Activated CD4-positive, alpha-beta T cell treated with anti-CD3 and anti-CD28 coated beads for 36 hours (primary cell): Measurements from ENCODE around the gene TMEM186. TPM values are rescaled to one million over a fixed set of nuclear protein-coding genes. Genes with fewer than 3 reads are reported as not detected.
"Not testable (repeated sequence)": the region's sequence is repeated elsewhere in the genome, so short reads cannot be mapped to it uniquely, and the experiment has no call there.

Experiments
- ATAC-seq: fragments of 200-7000 bp; cut with Tn5 transposase; one replicate; pipeline ENCODE4 v1.10.0; 2021; ENCODE audit warnings: mild to moderate bottlenecking, moderate library complexity
- CTCF ChIA-PET: fragments of 350-600 bp; sonication (Branson Sonifier 250); formaldehyde crosslinking; loops from one replicate; lab custom pipeline; 2021; ENCODE audit warnings: antibody characterized with exemption; lab: Charles Lee
- POLR2A ChIA-PET: fragments of 350-600 bp; sonication (Branson Sonifier 250); formaldehyde crosslinking; loops from one replicate; lab custom pipeline; 2021; ENCODE audit warnings: antibody characterized with exemption, inconsistent platforms; lab: Charles Lee
- DNase-seq: peaks from one replicate; pipeline ENCODE4 v3.0.0-alpha.2; 2020
- H3K27ac Mint-ChIP-seq: one replicate; pipeline ENCODE4 v1.8.0; 2021; ENCODE audit warnings: mixed read lengths
- H3K27me3 Mint-ChIP-seq: one replicate; pipeline ENCODE4 v1.8.0; 2021; ENCODE audit warnings: mixed read lengths
- H3K36me3 Mint-ChIP-seq: one replicate; pipeline ENCODE4 v1.8.0; 2021; ENCODE audit warnings: low read depth, mixed read lengths
- H3K4me1 Mint-ChIP-seq: one replicate; pipeline ENCODE4 v1.8.0; 2021; ENCODE audit warnings: mixed read lengths
- H3K4me3 Mint-ChIP-seq: one replicate; pipeline ENCODE4 v1.8.0; 2021; ENCODE audit warnings: mild to moderate bottlenecking, moderate library complexity, mixed read lengths
- H3K9me3 Mint-ChIP-seq: one replicate; pipeline ENCODE4 v1.8.0; 2021; ENCODE audit warnings: low read depth, mixed read lengths
- intact Hi-C, 2 experiments: fragments of 100-400 bp; cut with DNase I in 1 of 2; cut with micrococcal nuclease in 1 of 2; formaldehyde crosslinking; loops; one replicate each; pipeline versions ENCODE4 v1.14.2 to v1.15.1; 2022 to 2024; cut with DNase I, micrococcal nuclease
- total RNA-seq, 2 experiments: library from RNA; stranded (reverse); gene quantifications; one replicate each; pipeline ENCODE4 v1.2.3, GENCODE V29; 2021

Gene TMEM186
- total RNA-seq, 2 experiments from 2014 or later, result 9.4 to 14.5 TPM

GRCh38 chr16:8808009-8808408 is 10.6 kb upstream of the TMEM186 start:
- Mint-ChIP-seq H3K27ac (no peak overlapping the region), H3K27me3 (no peaks in the 10 kb centered on the region), H3K36me3 (peaks cover 69% of the 10 kb centered on the region), H3K9me3 (no peaks in the 10 kb centered on the region), H3K4me1 (peaks cover 2% of the 10 kb centered on the region), H3K4me3 (no peak overlapping the region)
- POLR2A ChIA-PET, result no interaction called here
- no peak for DNase-seq
- intact Hi-C loops, result no loop called here
- CTCF ChIA-PET, result no interaction called here
- ATAC-seq, result no peak

DNA sequence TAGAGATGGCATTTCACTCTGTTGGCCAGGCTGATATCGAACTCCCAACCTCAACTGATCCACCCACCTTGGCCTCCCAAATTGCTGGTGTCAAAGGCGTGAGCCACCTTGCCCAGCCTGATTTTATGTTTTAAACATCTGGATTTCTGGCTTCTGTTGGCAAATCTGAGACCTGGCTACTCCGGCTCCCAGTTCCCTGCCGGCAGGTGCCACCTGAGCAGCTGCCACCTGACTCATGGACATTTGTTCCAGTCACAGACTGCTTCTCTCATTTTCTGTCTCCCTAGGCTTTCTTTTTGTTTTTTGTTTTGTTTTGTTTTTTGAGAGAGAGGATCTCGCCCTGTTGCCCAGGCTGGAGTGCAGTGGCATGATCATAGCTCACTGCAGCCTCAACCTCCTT is 9.8 kb upstream of the TMEM186 start:
- Mint-ChIP-seq H3K27ac (no peak overlapping the region), H3K27me3 (no peaks in the 10 kb centered on the region), H3K4me3 (no peak overlapping the region), H3K9me3 (no peaks in the 10 kb centered on the region), H3K4me1 (no peaks in the 10 kb centered on the region), H3K36me3 (peaks cover 65% of the 10 kb centered on the region)
- POLR2A ChIA-PET, result no interaction called here
- ATAC-seq, result no peak
- no peak for DNase-seq
- CTCF ChIA-PET, result no interaction called here
- intact Hi-C loops, result no loop called here

DNA sequence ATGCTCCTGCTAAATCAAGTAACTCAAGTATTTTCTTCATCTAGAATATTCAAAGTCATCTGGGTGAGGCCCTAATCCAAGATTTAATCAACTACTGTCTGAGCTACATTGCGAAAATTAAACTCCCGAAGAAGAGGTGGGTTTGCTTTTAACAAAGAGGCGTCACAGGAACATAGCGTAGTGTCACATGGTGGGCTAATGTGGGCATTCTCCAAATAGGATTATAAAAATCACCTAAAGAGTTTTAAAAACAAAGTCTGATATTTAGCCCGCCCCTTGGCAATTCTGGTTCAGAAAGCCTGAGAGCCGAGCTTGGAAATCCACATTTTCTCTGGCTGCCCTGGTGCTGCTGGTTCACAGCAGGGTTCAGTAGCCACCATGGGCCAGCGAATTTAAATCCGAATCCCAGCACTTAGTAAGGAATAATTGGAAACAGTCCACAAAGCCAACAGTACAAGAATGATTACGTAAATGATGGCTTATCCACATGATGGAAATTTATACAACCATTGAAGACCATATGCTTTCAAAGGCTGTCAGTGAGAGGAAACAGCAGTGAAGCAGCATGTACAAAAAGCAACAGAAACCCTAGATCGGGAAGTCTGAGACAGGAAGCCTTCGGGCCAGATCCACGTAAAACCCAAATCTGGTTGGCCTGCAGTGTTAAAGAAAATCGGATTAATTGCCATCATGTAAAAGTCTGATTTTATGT is 9.0 kb upstream of the TMEM186 start:
- no peak for ATAC-seq
- Mint-ChIP-seq H3K27me3 (no peaks in the 10 kb centered on the region), H3K4me1 (no peaks in the 10 kb centered on the region), H3K27ac (no peak overlapping the region), H3K4me3 (no peak overlapping the region), H3K36me3 (peaks cover 68% of the 10 kb centered on the region), H3K9me3 (no peaks in the 10 kb centered on the region)
- intact Hi-C loops, result no loop called here
- no peak for DNase-seq
- CTCF ChIA-PET, result interaction anchor here (0.7 kb wide), 1 partner anchor 16 kb away, joined by 3 read pairs; no protein-coding TSS in a partner anchor
- POLR2A ChIA-PET, result interaction anchor here (1.0 kb wide), 1 partner anchor 11 kb away, joined by 4 read pairs; no protein-coding TSS in a partner anchor

DNA sequence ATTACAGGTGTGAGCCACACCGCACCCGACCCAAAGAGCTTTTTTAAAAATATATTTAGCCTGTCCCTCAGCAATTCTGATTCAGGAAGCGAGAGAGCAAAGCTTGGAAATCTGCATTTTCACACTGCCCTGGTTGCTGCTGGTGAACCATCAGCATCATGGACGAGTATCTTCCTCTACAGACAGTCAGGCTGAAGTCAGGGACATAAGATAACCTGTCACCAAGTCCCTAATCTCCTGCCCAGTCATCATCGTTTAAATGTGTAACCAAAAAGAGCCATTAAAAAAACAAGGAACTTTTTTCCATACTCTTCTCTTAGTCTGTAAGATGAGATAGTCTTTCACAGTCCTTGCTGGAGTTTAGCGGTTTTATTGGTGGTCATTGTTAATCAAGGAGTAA is 6.9 kb upstream of the TMEM186 start:
- Mint-ChIP-seq H3K27me3 (no peaks in the 10 kb centered on the region), H3K4me1 (peaks cover 7% of the 10 kb centered on the region), H3K27ac (peak overlapping the region; percentile 31), H3K9me3 (no peaks in the 10 kb centered on the region), H3K4me3 (no peak overlapping the region), H3K36me3 (peaks cover 58% of the 10 kb centered on the region)
- DNase-seq (no peak), ATAC-seq (no peak)
- ChIA-PET CTCF (interaction anchor here (0.7 kb wide), 1 partner anchor 10 kb away, joined by 3 read pairs; no protein-coding TSS in a partner anchor), POLR2A (no interaction called here)
- intact Hi-C loops, result no loop called here

GRCh38 chr16:8803733-8804132 is 6.3 kb upstream of the TMEM186 start:
- POLR2A ChIA-PET, H3K27ac Mint-ChIP-seq, intact Hi-C loops, ATAC-seq, H3K27me3 Mint-ChIP-seq, H3K9me3 Mint-ChIP-seq, H3K4me3 Mint-ChIP-seq, DNase-seq: not testable (repeated sequence)
- peaks cover 56% of the 10 kb centered on the region for H3K36me3 Mint-ChIP-seq
- H3K4me1 Mint-ChIP-seq, result peaks cover 12% of the 10 kb centered on the region
- CTCF ChIA-PET, result interaction anchor here (0.7 kb wide), 1 partner anchor 9 kb away, joined by 3 read pairs; no protein-coding TSS in a partner anchor

DNA sequence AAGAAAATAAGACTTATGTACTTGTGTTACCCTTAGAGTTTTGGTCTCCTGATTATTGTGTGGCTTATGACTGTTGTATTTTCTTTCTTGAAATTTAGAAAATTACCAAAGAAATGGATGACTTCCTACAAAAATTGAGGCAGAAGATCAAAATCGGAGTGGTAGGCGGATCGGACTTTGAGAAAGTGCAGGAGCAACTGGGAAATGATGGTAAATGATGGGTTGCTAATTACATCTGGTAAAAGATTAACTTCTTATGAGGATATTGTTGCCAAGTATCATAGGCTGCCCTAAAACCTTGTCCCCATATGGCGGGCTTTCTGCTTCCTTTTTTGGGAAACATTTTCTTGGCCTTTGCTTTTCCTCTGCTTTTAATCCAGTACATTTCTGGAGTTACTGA is 4.3 kb upstream of the TMEM186 start:
- no peak overlapping the region for H3K27ac Mint-ChIP-seq
- ChIA-PET CTCF (interaction anchor here (1.1 kb wide), 2 partner anchors 8 to 49 kb away, joined by 3 to 4 read pairs; no protein-coding TSS in a partner anchor), POLR2A (interaction anchor here (0.6 kb wide), 1 partner anchor 67 kb away, joined by 5 read pairs; the partner anchor contains the start of gene CARHSP1)
- H3K9me3 Mint-ChIP-seq, result no peaks in the 10 kb centered on the region
- no peak overlapping the region for H3K4me3 Mint-ChIP-seq
- H3K4me1 Mint-ChIP-seq, result peaks cover 18% of the 10 kb centered on the region
- peaks cover 49% of the 10 kb centered on the region for H3K36me3 Mint-ChIP-seq
- H3K27me3 Mint-ChIP-seq, result no peaks in the 10 kb centered on the region
- DNase-seq (no peak), ATAC-seq (no peak)
- intact Hi-C loops, result no loop called here

GRCh38 chr16:8798535-8799157 is 1.2 kb upstream of the TMEM186 start:
- Mint-ChIP-seq H3K27me3 (no peaks in the 10 kb centered on the region), H3K9me3 (no peaks in the 10 kb centered on the region), H3K4me3 (peak overlapping the region; percentile 91), H3K27ac (peak overlapping the region; percentile 92), H3K4me1 (peaks cover 34% of the 10 kb centered on the region), H3K36me3 (peaks cover 39% of the 10 kb centered on the region)
- CTCF ChIA-PET, result interaction anchor here (1.1 kb wide), 1 partner anchor 12 kb away, joined by 3 read pairs; no protein-coding TSS in a partner anchor
- ATAC-seq, result no peak
- DNase-seq, result no peak
- POLR2A ChIA-PET, result interaction anchor here (0.8 kb wide), 1 partner anchor 144 kb away, joined by 3 read pairs; no protein-coding TSS in a partner anchor
- intact Hi-C loops, result loop anchor here (2.0 to 5.0 kb wide), 4 partner anchors 141 to 1944 kb away; partner anchors contain the start of genes HAPSTR1 (in 1 of the 2) and NUBP1 (in 1 of the 2)

DNA sequence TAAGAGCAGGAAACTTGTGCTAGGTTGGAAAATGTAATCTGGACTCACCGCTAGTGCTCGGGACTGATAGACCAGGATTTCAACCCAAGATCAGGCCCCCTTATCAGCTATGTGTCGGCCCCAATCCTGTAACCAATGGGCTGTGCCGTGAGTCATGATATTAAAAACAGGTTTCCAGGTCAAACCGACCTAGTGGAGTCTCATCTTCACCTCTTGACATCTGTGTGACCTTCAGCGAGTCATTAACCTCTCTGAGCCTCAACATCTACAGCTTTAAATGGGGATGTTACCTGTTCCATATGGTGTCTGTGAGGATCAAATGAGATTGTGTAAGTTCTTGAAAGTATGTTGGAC is 712 bp upstream of the TMEM186 start:
- Mint-ChIP-seq H3K27me3 (no peaks in the 10 kb centered on the region), H3K4me3 (peak overlapping the region; percentile 91), H3K27ac (peak overlapping the region; percentile 92), H3K4me1 (peaks cover 34% of the 10 kb centered on the region), H3K9me3 (no peaks in the 10 kb centered on the region), H3K36me3 (peaks cover 37% of the 10 kb centered on the region)
- ATAC-seq (peak; percentile 16), DNase-seq (no peak)
- ChIA-PET POLR2A (interaction anchor here (0.8 kb wide), 1 partner anchor 143 kb away, joined by 3 read pairs; no protein-coding TSS in a partner anchor), CTCF (interaction anchor here (0.8 to 1.1 kb wide), 2 partner anchors 12 to 138 kb away, joined by 3 read pairs; no protein-coding TSS in a partner anchor)
- intact Hi-C loops, result loop anchor here (2.0 to 5.0 kb wide), 4 partner anchors 141 to 1944 kb away; partner anchors contain the start of genes HAPSTR1 (in 1 of the 2) and NUBP1 (in 1 of the 2)

DNA sequence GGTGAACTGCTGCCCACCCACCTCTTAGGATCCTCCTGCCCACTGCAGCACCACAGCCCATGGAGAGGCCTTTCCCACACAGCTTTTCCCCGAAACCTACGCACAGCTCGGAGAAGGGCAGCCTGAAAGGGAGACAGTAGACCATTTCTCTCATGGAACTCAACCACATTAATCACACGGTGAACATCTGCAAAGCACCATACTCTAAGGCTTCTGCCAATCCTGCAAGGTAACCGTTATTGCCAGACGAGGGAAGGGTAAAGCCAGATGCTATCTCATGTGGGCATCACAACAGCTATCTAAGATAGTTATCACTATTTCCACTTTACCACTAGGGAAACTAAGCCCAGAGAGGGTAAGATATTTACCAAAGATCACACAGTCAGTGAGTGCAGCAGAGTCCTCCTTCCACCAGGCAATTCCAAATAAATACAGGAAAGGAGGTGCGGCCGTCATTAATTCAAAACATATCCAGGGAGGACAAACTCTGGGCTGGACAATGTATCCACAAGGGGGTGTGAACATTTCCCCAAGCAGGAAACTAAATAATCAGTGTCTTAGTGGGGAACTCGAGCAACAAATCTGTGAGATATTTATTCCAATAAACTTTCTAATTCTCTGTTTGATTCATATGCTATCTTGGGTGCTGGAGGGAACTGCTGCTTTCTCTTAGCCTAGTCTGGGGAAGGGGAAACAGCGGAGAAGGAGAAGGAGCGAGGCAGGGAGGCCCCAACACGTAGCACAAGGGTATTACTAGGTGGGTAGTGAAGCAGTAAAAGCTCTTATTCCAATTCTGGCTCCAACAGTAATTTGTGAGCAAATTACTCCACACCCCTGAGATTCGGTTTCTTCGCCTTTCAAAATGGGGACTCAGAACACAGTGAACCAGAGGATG is 723 bp downstream of the TMEM186 start:
- Mint-ChIP-seq H3K27me3 (no peaks in the 10 kb centered on the region), H3K36me3 (peaks cover 28% of the 10 kb centered on the region), H3K9me3 (no peaks in the 10 kb centered on the region), H3K4me1 (peaks cover 34% of the 10 kb centered on the region), H3K27ac (peak overlapping the region; percentile 92), H3K4me3 (peak overlapping the region; percentile 91)
- ChIA-PET CTCF (interaction anchor here (0.5 to 1.0 kb wide), 5 partner anchors 57 to 230 kb away, joined by 3 to 4 read pairs (median 3); no protein-coding TSS in a partner anchor), POLR2A (interaction anchor here (1.2 kb wide), 1 partner anchor 294 kb away, joined by 5 read pairs; the partner anchor contains the start of gene HAPSTR1)
- DNase-seq, result no peak
- ATAC-seq, result no peak
- intact Hi-C loops, result loop anchor here (1.0 to 5.0 kb wide), 10 partner anchors 72 to 1946 kb away; partner anchors contain the start of genes ABAT (in 2 of the 2), CARHSP1 (in 2 of the 2), HAPSTR1 (in 2 of the 2) and METTL22 (in 1 of the 2)

DNA sequence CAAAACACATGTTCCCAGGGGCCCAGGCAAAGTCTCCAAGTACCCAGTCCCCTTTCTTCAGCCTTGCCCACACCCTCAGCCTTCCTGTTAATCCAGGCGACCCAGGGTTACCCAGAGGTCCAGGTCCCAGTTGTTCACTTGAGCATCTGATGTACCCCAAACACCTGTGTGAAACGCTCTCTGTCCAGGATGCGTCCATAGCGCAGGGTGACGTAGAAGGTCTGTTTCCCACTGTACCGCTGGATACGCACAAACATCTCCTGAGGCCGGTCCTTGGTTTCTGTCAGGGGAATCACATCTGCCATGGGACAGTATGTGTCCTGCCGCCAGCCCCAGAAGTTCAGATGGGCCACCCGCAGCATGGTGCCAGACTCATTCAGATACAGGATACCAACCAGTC is 1.6 kb downstream of the TMEM186 start:
- ChIA-PET CTCF (interaction anchor here (0.9 to 1.0 kb wide), 2 partner anchors 141 to 229 kb away, joined by 3 to 4 read pairs; no protein-coding TSS in a partner anchor), POLR2A (no interaction called here)
- H3K9me3 Mint-ChIP-seq, result no peaks in the 10 kb centered on the region
- no peak for DNase-seq
- H3K4me3 Mint-ChIP-seq, result peak overlapping the region; percentile 91
- no peaks in the 10 kb centered on the region for H3K27me3 Mint-ChIP-seq
- H3K36me3 Mint-ChIP-seq, result peaks cover 21% of the 10 kb centered on the region
- ATAC-seq, result no peak
- H3K27ac Mint-ChIP-seq, result no peak overlapping the region
- intact Hi-C loops, result loop anchor here (2.0 to 5.0 kb wide), 4 partner anchors 73 to 1946 kb away; partner anchors contain the start of genes CARHSP1 (in 1 of the 2), HAPSTR1 (in 1 of the 2) and NUBP1 (in 1 of the 2)
- peaks cover 32% of the 10 kb centered on the region for H3K4me1 Mint-ChIP-seq
